HG02938 (cell line): ENCODE data around the gene SBNO2.

Source experiments
- ATAC-seq: cut with Tn5 transposase; IDR thresholded peaks from one replicate; pipeline ENCODE4 v1.9.1; 2021; ENCODE audit warnings: mild to moderate bottlenecking, moderate library complexity; ENCODE audit not compliant: unreplicated experiment

Gene SBNO2

DNA sequence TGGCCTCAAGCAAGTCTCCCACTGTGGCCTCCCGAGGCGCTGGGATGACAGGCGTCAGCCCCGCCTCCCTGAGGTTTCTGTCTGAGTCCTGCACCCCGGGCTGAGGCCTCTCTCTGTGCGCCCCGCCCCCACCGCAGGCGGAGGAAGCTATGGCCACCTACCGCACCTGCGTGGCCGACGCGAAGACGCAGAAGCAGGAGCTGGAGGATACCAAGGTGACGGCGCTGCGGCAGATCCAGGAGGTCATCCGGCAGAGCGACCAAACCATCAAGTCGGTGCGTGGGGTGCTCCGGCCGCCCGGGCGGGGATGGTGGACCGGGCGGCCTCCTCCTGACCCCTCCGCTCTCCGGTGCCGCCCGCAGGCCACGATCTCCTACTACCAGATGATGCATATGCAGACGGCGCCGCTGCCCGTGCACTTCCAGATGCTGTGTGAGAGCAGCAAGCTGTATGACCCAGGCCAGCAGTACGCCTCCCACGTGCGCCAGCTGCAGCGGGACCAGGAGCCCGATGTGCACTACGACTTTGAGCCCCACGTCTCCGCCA is 94.4 kb downstream of the SBNO2 start:
- ATAC-seq = no peak

GRCh38 chr19:1076951-1077350 is 97.1 kb downstream of the SBNO2 start:
- no peak for ATAC-seq

- no peak for ATAC-seq
These were observed 98.1 kb downstream of the SBNO2 start for GRCh38 chr19:1076046-1076386.

GRCh38 chr19:1074544-1075283 is 99.4 kb downstream of the SBNO2 start:
- ATAC-seq = no peak

DNA sequence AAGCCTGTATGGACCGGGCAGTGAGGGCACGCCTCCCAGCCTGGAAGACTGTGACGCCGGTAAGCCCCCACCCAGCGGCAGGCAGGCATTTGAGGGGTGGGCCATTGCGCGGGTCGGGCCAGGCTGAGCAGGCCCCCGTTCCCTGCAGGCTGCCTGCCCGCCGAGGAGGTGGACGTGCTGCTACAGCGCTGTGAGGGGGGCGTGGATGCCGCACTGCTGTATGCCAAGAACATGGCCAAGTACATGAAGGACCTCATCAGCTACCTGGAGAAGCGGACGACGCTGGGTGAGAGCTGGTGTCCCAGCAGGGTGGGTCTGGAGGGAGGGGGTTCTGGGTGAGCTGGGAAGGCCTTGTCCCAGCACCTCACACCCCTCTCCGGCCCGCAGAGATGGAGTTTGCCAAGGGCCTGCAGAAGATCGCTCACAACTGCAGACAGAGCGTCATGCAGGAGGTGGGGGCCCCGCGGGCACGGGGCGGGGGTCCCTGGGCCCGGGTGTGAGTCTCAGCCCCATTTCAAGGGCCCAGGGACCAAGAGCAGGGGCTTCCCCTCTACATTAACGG is 100.0 kb downstream of the SBNO2 start:
- ATAC-seq = no peak

DNA sequence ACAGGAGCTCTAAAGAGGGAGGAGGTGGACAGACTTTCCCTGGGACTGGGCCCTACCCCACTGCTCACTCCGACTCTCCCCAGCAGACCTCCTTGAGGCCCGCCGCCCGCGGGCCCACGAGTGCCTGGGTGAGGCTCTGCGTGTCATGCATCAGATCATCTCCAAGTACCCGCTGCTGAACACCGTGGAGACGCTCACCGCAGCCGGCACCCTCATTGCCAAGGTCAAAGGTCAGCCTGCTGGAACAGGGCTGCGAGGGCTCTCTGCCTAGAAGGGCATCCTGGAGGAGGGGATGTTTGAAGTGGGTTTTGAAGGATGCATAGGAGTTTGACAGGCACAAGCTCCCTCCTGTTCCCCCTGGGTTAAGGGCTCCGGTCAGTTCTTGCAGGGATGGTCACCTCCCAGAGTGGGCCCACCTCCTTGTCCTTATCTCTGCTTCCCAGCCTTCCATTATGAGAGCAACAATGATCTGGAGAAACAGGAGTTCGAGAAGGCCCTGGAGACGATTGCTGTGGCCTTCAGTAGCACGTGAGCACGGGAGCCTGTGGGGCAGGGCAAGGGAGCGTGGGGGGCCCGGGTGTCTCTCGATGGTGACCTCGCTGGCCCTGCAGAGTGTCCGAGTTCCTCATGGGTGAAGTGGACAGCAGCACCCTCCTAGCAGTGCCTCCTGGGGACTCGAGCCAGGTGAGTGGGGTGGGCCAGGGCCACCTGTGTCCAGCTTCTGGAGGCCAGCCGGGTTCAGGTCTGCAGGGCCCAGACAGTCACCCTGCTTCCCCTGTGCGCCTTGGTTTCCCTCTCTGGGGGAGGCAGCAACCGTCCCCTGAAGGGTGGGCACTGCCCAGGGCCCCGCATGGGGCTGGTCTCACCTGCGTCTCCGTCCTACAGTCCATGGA is 100.8 kb downstream of the SBNO2 start:
- no peak for ATAC-seq

- ATAC-seq = no peak
These were observed 101.6 kb downstream of the SBNO2 start for GRCh38 chr19:1072371-1073015.

DNA sequence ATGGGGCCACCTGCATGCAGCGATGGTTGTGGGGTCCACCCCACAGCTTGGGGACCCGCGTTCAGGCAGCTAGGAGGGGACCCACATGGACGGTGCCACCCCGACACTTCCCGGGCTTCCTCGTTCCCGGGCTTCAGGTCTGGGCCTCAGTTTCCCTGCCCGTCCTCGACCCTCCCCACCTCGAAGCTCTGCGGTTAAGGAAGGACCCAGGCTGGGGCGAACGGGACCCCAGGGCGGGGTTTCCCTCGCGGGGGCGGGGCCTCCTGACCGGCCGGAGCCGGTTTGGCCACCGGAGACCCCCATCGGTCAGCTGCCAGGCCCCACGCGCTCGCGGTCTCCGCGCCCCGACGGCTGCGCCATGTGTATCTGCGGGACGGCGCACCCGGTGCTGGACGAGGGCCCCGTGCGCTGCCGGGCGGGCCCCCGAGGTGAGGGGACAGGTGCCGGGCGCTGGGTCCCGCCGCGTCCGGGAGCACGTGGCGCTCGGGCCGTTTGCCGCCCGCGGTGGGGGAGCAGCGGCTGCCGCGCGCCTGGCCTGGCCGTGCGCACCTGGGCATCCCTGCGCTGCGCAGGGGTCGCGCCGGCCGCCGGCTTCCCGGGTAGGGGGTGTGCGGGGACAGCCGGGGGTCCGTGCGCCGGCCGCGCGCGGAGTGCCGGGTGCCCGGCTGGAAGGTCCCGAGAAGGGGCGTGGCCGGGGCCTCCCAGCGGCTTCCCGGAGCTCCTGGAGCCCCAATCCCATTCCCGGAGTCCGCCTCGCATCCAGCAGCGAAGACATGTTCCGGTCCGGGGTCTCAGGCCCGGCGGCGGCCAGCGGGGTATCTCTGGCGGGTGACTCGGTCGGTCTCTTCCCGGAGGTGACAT is 102.9 kb downstream of the SBNO2 start:
- no peak for ATAC-seq

DNA sequence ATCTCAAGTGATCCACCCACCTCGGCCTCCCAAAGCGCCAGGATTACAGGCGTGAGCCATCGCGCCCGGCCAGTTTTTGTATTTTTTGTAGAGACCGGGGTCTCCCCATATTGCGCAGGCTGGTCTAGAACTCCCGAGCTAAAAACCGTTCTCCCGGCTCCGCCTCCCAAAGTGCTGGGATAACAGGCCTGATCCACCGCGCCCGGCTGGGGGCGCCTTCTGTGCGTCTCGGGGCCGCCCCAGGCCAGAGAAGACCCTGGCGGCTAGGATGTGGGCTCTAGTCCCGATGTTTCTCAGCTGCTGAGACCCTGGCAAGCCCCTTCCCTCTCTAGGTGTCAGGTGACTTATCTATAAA is 103.5 kb downstream of the SBNO2 start:
- no peak for ATAC-seq

DNA sequence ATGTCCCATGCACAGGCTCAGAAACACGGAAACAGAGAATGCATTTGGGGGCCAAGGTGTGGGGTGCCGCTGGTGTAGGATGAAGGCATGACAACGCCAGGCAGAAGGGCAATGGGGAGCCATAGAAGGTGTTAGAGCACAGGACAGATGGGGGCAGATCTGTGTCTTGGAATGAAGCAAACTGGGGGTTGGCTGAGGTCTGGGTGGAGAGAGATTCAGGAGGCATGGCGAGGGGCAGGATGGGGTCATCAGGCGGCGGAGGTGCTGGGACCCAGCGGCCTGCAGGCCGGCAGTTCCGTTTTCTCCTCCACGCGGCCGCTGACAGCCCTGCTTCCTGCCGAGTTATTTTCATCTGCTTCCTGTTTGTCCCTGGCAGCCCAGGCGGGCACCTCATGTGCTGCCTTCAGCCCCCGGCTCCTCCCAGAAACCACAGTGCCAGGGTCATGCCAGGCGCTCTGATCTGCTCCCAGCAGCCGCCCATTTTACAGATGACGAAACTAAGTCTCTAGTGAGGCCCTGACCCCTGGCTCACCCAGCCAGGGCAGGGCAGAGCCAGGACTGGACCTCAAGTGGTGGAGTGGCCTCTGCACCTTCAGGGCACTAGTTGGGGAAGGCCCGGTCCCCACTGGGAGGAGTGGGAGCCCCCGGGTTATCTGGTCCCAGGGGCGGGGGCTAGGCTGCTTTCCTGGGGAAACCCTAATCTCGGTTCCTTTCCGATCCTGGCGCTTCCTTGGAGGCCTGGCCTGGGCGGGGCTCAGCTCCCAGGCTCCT is 104.9 kb downstream of the SBNO2 start:
- no peak for ATAC-seq

- ATAC-seq = no peak
These were observed 105.8 kb downstream of the SBNO2 start for GRCh38 chr19:1068009-1069001.

DNA sequence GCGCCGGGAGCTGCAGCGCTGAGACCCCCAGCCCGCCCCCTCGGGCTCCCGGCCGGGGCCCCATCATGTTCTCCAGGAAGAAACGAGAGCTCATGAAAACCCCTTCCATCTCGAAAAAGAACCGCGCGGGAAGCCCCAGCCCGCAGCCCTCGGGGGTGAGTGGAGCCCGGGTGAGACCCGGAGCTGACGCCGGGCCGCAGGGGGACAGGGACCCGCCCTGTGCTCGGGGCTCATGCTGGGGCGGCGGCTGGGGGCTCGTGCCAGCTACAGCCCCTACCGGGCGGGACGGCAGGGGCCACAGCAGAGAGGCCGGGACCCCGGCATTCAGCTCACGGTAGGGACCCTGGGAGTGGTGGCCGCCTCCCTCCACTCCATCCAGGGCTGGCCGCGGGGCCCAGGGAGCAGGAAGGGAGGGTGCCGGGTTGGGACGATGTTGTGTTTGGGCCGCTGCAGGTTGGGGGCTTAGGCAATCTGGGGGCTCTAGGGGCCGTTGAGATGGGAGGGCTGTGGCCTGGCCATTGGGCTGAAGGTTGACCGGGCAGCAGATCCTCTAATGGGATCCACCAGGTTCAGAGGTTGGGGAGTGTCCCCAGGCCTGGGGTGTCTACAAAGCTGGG is 106.6 kb downstream of the SBNO2 start:
- no peak for ATAC-seq

DNA sequence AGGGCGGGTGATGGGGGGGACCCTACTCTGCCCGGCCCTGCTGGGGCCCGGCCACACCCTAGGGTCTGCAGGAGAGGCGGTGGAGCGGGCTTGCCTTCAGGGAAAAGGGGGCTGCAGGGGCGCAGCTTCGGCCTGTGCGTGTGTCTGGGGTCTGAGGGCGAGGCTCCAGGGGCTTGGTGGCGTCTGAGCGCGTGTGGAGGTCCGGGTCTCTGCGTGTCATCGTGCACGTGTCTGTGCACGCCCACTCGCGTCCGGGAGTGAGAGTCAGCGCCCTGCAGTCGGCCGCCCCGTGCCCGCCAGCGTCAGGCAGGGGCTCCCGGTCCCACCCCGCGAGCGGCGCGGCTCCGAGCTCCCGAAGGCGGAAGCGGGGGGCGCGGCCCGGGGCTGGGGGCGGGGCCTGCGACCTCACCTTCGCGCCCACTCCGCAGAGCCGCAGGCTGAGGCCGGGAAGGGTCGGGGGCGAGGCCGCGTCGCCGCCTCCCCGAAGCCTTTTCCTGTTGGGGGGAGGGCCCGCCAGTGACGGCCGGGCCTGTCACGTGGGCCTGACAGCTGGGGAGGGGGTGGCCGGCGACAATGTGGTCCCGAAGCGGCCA is 107.2 kb downstream of the SBNO2 start, which contains the start of gene ARHGAP45:
Gene ARHGAP45, plus strand, starts transcription at position 420 of the 593 bp plus-strand sequence. CDS start 239 bp downstream, outside the sequence.
- no peak for ATAC-seq

GRCh38 chr19:1066251-1066747 is 107.8 kb downstream of the SBNO2 start:
- ATAC-seq = no peak

DNA sequence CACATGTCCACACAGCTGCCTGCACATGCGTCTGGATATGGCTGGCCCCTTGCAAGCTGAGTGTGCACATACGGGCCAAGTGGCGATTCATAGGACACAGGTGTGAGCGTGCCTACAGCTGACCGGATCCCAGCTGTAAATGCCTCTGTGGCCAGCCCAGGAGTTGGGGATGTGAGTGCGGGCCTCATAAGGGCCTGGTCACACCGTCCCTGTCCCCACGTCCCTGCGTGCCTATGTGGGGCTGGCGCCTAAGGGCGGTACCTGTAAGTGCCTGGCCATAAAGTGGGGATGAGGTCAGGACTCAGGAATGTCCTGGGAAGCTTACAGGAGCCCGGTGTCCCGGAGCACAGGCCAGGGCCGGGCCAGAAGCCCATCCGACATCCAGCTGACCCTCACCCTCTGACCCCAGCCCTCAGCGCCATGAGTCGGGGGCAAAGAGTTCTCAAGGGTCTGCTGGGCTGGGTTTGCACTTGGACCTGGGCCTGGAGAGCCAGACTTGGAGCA is 108.4 kb downstream of the SBNO2 start:
- no peak for ATAC-seq

DNA sequence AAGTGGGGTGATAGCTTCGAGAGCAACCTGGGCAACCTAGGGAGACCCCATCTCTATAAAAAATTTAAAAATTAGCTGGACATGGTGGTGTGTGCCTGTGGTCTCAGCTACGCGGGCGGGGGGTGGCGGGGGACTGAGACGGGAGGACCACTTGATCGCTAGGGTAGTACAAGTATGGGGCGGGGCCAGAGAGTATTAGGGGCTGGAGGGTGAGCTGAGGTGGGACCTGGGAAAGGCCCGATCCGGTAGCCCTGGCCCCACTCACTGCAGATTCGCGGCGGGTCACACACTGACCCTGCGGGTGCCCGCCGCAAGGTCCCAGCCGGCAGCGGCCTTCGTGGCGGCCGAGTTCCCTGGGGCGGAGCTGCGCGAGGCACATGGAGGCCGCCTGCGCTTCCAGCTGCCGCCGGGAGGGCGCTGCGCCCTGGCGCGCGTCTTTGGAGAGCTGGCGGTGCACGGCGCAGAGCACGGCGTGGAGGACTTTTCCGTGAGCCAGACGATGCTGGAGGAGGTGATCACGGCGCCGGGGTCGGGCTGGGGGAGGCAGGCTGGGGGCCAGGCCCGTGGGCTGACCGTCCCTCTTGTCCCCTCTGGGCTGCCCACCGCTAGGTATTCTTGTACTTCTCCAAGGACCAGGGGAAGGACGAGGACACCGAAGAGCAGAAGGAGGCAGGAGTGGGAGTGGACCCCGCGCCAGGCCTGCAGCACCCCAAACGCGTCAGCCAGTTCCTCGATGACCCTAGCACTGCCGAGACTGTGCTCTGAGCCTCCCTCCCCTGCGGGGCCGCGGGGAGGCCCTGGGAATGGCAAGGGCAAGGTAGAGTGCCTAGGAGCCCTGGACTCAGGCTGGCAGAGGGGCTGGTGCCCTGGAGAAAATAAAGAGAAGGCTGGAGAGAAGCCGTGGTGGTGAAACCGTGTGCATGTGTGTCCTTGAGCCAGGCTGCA is 109.1 kb downstream of the SBNO2 start:
- no peak for ATAC-seq
